ENCODE results near the gene TTYH1.
"Not testable (repeated sequence)": the region's sequence is repeated elsewhere in the genome, so short reads cannot be mapped to it uniquely, and the experiment has no call there.

The TTYH1 gene

GRCh38 chr19:54446349-54446748 is 31.1 kb downstream of the TTYH1 start:
- DNase-seq, result not testable (repeated sequence)

GRCh38 chr19:54448040-54448773 is 32.9 kb downstream of the TTYH1 start:
- DNase-seq, result peak; percentile 14

GRCh38 chr19:54448774-54449700 is 33.8 kb downstream of the TTYH1 start, which contains the start of gene LENG8:
TSS of gene LENG8 (plus strand) at chr19:54449199. CDS start at chr19:54451345, 2,146 bp downstream.
- DNase-seq, result peak; percentile 94

- no peak for DNase-seq
Observed at GRCh38 chr19:54449701-54450069, 34.4 kb downstream of the TTYH1 start.

GRCh38 chr19:54451331-54451871 is 36.1 kb downstream of the TTYH1 start:
- DNase-seq, result no peak

GRCh38 chr19:54451997-54452396 is 36.7 kb downstream of the TTYH1 start:
- DNase-seq, result no peak

- no peak for DNase-seq
Observed at GRCh38 chr19:54452626-54453025, 37.4 kb downstream of the TTYH1 start.

- DNase-seq, result no peak
Observed at GRCh38 chr19:54453921-54454780, 38.9 kb downstream of the TTYH1 start.

GRCh38 chr19:54454781-54455675 is 39.8 kb downstream of the TTYH1 start:
- DNase-seq, result no peak

- no peak for DNase-seq
Observed at GRCh38 chr19:54455786-54456422, 40.6 kb downstream of the TTYH1 start.

GRCh38 chr19:54456423-54457373 is 41.4 kb downstream of the TTYH1 start:
- DNase-seq, result no peak

- no peak for DNase-seq
Observed at GRCh38 chr19:54457773-54458647, 42.7 kb downstream of the TTYH1 start.

- DNase-seq, result no peak
Observed at GRCh38 chr19:54458648-54459281, 43.5 kb downstream of the TTYH1 start.

GRCh38 chr19:54459282-54460229 is 44.3 kb downstream of the TTYH1 start:
- DNase-seq, result no peak

- DNase-seq, result no peak
Observed at GRCh38 chr19:54460230-54461005, 45.2 kb downstream of the TTYH1 start.

GRCh38 chr19:54461210-54461609 is 45.9 kb downstream of the TTYH1 start:
- DNase-seq, result no peak
